Body of pancreas (tissue), 4 donors: ENCODE data around the gene LRCH4. TPM values are rescaled to one million over a fixed set of nuclear protein-coding genes. Genes with fewer than 3 reads are reported as not detected.
"Not testable (repeated sequence)": the region's sequence is repeated elsewhere in the genome, so short reads cannot be mapped to it uniquely, and the experiment has no call there.

Experiments used
- ATAC-seq: fragments of 150-250 bp; one replicate; pipeline ENCODE4 v1.9.1; 2016
- DNase-seq, 4 donors: peaks; one replicate each; pipeline ENCODE4 v3.0.0-alpha.2; 2019
- H3K27ac ChIP-seq, 4 donors: fragments of 200-600 bp; sonication (generic); 1 replicate in 3 of 4; 2 replicates in 1 of 4; pipeline versions ENCODE4 v1.5.1 to v1.6.1; 2016 to 2019; ENCODE audit warnings: mild to moderate bottlenecking in 1 of 4, mixed read lengths in 1 of 4, moderate library complexity in 1 of 4
- H3K27me3 ChIP-seq, 2 donors: fragments of 200-600 bp; sonication (generic); one replicate each; pipeline ENCODE4 v1.6.0; 2016; ENCODE audit warnings: mild to moderate bottlenecking in 1 of 2
- H3K36me3 ChIP-seq, 2 donors: fragments of 200-600 bp; sonication (generic); replicated peaks in 1 of 2; 2 replicates each; pipeline ENCODE4 v1.5.1; 2016; ENCODE audit warnings: low read depth in 2 of 2; ENCODE audit not compliant: insufficient read depth in 1 of 2
- H3K4me1 ChIP-seq: fragments of 200-600 bp; sonication (generic); one replicate; pipeline ENCODE4 v1.6.0; 2016
- H3K4me3 ChIP-seq, 2 donors: fragments of 200-600 bp; sonication (generic); 1 replicate in 1 of 2; 2 replicates in 1 of 2; pipeline ENCODE4 v1.5.1; 2016 to 2019
- H3K9me3 ChIP-seq, 3 donors: fragments of 200-600 bp; sonication (generic); 1 replicate in 2 of 3; 2 replicates in 1 of 3; pipeline ENCODE4 v1.5.1; 2016
- CTCF ChIP-seq, 7 experiments: fragments of 450-650 bp in 4 of 7; fragments of 200-600 bp in 3 of 7; sonication (generic) in 3 of 7; IDR thresholded peaks; one replicate each; pipeline ENCODE4 v1.5.1; 2016 to 2019; ENCODE audit warnings: antibody characterized with exemption in 7 of 7
- POLR2A ChIP-seq, 3 donors: fragments of 450-650 bp; IDR thresholded peaks; one replicate each; pipeline ENCODE4 v1.6.1; 2016; ENCODE audit warnings: antibody characterized with exemption in 3 of 3, mild to moderate bottlenecking in 2 of 3
- WGBS, 2 donors: methylation state at CpG; one replicate each; pipeline ENCODE4 v1.1.5; 2017; 5-methylcytosine and 5-hydroxymethylcytosine counted together
- intact Hi-C: fragments of 100-400 bp; cut with DNase I; formaldehyde crosslinking; loops from one replicate; pipeline ENCODE4 v1.15.1; 2023
- total RNA-seq, 2 donors: library from RNA; depleted of rRNA; stranded (reverse); fragments of >200 nt; gene quantifications; one replicate each; pipeline ENCODE4 v1.1.0, GENCODE V29; 2016

LRCH4 gene
- total RNA-seq, 2 donors from 2014 or later: 25.4 to 121 TPM

- intact Hi-C loops: no loop called here
- DNase-seq (no peak), ATAC-seq (no peak)
- no peak overlapping the region for H3K4me3 ChIP-seq
- no peaks in the 10 kb centered on the region for H3K9me3 ChIP-seq
- H3K4me1 ChIP-seq: peaks cover 94% of the 10 kb centered on the region
- TF ChIP-seq CTCF (IDR thresholded peaks at IDR 0.05) (no peak), POLR2A (IDR thresholded peaks at IDR 0.05) (no peak)
- WGBS, 2 donors: 14 to 19% methylated on average over 5 of the region's 5 CpGs
- no peaks in the 10 kb centered on the region for H3K27me3 ChIP-seq
- H3K27ac ChIP-seq: peak overlapping the region; percentile 89 to 98 (median 95)
- no peaks in the 10 kb centered on the region for H3K36me3 ChIP-seq
These were observed 41.5 kb downstream of the LRCH4 start for GRCh38 chr7:100544386-100544785.

DNA sequence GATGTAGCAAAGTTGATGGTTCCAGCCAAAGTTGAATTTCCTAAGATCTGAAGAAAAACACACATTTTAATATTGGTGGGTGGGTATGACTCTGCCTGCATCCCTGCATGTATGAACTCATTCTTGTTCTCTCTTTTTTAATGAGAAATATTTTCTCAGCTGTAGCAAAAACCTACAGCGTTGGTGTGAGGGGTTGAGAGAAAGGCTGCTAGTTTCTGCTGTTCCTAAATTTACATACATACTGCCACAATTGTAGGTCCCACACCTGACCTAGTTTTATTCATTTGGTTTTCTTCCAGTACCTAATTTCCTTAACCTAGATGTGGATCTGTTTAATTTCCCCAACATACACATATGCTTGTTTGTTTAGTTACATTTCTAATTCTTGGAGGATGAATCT is 42.3 kb downstream of the LRCH4 start:
- no peak for DNase-seq
- WGBS, 2 donors: 60 to 63% methylated on average over 1 of the region's 1 CpG
- ATAC-seq: no peak
- no peak for TF ChIP-seq CTCF (IDR thresholded peaks at IDR 0.05)
- no peak for TF ChIP-seq POLR2A (IDR thresholded peaks at IDR 0.05)
- intact Hi-C loops: no loop called here
- H3K4me1 ChIP-seq: peaks cover 88% of the 10 kb centered on the region
- H3K4me3 ChIP-seq: no peak overlapping the region
- no peaks in the 10 kb centered on the region for H3K36me3 ChIP-seq
- peak overlapping the region; percentile 89 to 98 (median 95) for H3K27ac ChIP-seq
- H3K27me3 ChIP-seq: no peaks in the 10 kb centered on the region
- no peaks in the 10 kb centered on the region for H3K9me3 ChIP-seq

GRCh38 chr7:100541309-100541708 is 44.6 kb downstream of the LRCH4 start:
- H3K9me3 ChIP-seq, intact Hi-C loops, DNase-seq, H3K36me3 ChIP-seq, ATAC-seq, H3K4me3 ChIP-seq, H3K27me3 ChIP-seq: not testable (repeated sequence)
- peak overlapping the region in 3 of 4 donors; percentile 27 to 97 (median 90) for H3K27ac ChIP-seq
- 71 to 82% methylated on average over 7 of the region's 7 CpGs for WGBS, 2 donors
- H3K4me1 ChIP-seq: peaks cover 70% of the 10 kb centered on the region

GRCh38 chr7:100540073-100540723 is 45.7 kb downstream of the LRCH4 start:
- ATAC-seq: peak; percentile 64

More at GRCh38 chr7:100540073-100540723, 45.7 kb downstream of the LRCH4 start:
- Histone ChIP-seq H3K36me3 (no peaks in the 10 kb centered on the region), H3K9me3 (no peaks in the 10 kb centered on the region), H3K27ac (peak overlapping the region; percentile 86 to 97 (median 92)), H3K4me1 (peaks cover 58% of the 10 kb centered on the region), H3K27me3 (no peaks in the 10 kb centered on the region), H3K4me3 (peak overlapping the region in 1 of 2 donors; percentile 61)
- intact Hi-C loops: no loop called here
- TF ChIP-seq POLR2A (IDR thresholded peaks at IDR 0.05) (peak in 1 of 3 donors; percentile 4), CTCF (IDR thresholded peaks at IDR 0.05) (no peak)
- peak; percentile 89 to 96 (median 94) for DNase-seq
- WGBS, 2 donors: 9 to 11% methylated on average over 6 of the region's 6 CpGs
